Hepatocyte (in vitro differentiated cells): ENCODE measurements around the gene IMMP2L. TPM values are rescaled to one million over a fixed set of nuclear protein-coding genes. Genes with fewer than 3 reads are reported as not detected.

ENCODE experiments used
- DNase-seq: peaks from one replicate; pipeline ENCODE4 v3.0.0-alpha.2; 2016; ENCODE audit warnings: low spot score
- H2AFZ ChIP-seq: fragments of 200-600 bp; sonication (generic); 2 replicates; pipeline ENCODE4 v1.6.0; 2016; ENCODE audit warnings: antibody characterized with exemption, mild to moderate bottlenecking
- H3K27ac ChIP-seq: fragments of 200-600 bp; sonication (generic); 2 replicates; pipeline ENCODE4 v1.5.1; 2016; ENCODE audit warnings: mild to moderate bottlenecking
- H3K27me3 ChIP-seq: fragments of 200-600 bp; sonication (generic); 2 replicates; pipeline ENCODE4 v1.6.1; 2016
- H3K36me3 ChIP-seq: fragments of 200-600 bp; sonication (generic); replicated peaks from 2 replicates; pipeline ENCODE4 v1.5.1; 2016; ENCODE audit warnings: low read depth; ENCODE audit not compliant: insufficient read depth
- H3K4me1 ChIP-seq: fragments of 200-600 bp; sonication (generic); 2 replicates; pipeline ENCODE4 v1.5.1; 2016; ENCODE audit warnings: mild to moderate bottlenecking, moderate library complexity; ENCODE audit not compliant: insufficient read depth
- H3K4me2 ChIP-seq: fragments of 200-600 bp; sonication (generic); 2 replicates; pipeline ENCODE4 v1.6.0; 2016
- H3K4me3 ChIP-seq: fragments of 200-600 bp; sonication (generic); 2 replicates; pipeline ENCODE4 v1.5.1; 2016; ENCODE audit warnings: mild to moderate bottlenecking
- H3K79me2 ChIP-seq: fragments of 200-600 bp; sonication (generic); 2 replicates; pipeline ENCODE4 v1.6.0; 2017; ENCODE audit warnings: mild to moderate bottlenecking
- H3K9me2 ChIP-seq: fragments of 200-600 bp; sonication (generic); replicated peaks from 2 replicates; pipeline ENCODE4 v1.6.0; 2017; ENCODE audit warnings: mild to moderate bottlenecking; ENCODE audit not compliant: insufficient read depth
- H3K9me3 ChIP-seq: fragments of 200-600 bp; sonication (generic); 2 replicates; pipeline ENCODE4 v1.5.1; 2016; ENCODE audit warnings: low read depth, mild to moderate bottlenecking
- H4K20me1 ChIP-seq: fragments of 200-600 bp; sonication (generic); 2 replicates; pipeline ENCODE4 v1.6.0; 2016; ENCODE audit warnings: mild to moderate bottlenecking; ENCODE audit not compliant: insufficient read depth, poor library complexity, severe bottlenecking
- EZH2 ChIP-seq: fragments of 200-600 bp; sonication (generic); IDR thresholded peaks from 2 replicates; pipeline ENCODE4 v1.6.1; 2016; ENCODE audit warnings: antibody characterized with exemption, mild to moderate bottlenecking, borderline replicate concordance
- EZH2phosphoT487 ChIP-seq: fragments of 200-600 bp; sonication (generic); IDR thresholded peaks from one replicate; pipeline ENCODE4 v1.6.1; 2018; ENCODE audit warnings: antibody characterized with exemption, mild to moderate bottlenecking, low read depth, moderate library complexity; ENCODE audit not compliant: unreplicated experiment, severe bottlenecking
- WGBS: methylation state at CpG from one replicate; pipeline ENCODE4 v1.1.6; 2016; ENCODE audit warnings: low lambda C conversion rate; ENCODE audit errors: missing lambda C conversion rate; 5-methylcytosine and 5-hydroxymethylcytosine counted together
- polyA plus RNA-seq: library from polyadenylated mRNA; unstranded; fragments of >200 nt; fragmentation: Nextera tagmentation; extraction: Ambion mirVana; gene quantifications from 2 replicates; pipeline ENCODE4 v1.2.1, GENCODE V29; 2016
- total RNA-seq: library from RNA; depleted of rRNA; stranded (reverse); fragments of >200 nt; gene quantifications from 2 replicates; pipeline ENCODE4 v1.2.3, GENCODE V29; 2014
- TF ChIP-seq, protein P1 (sequence below): fragments of 200-600 bp; sonication (generic); IDR thresholded peaks from 2 replicates; pipeline ENCODE4 v1.5.1; 2016; ENCODE audit warnings: antibody characterized with exemption, mild to moderate bottlenecking; ENCODE audit not compliant: poor library complexity

Gene IMMP2L
- total and polyA plus RNA-seq, 2 experiments from 2014 or later, result 13.3 to 17.6 TPM

DNA sequence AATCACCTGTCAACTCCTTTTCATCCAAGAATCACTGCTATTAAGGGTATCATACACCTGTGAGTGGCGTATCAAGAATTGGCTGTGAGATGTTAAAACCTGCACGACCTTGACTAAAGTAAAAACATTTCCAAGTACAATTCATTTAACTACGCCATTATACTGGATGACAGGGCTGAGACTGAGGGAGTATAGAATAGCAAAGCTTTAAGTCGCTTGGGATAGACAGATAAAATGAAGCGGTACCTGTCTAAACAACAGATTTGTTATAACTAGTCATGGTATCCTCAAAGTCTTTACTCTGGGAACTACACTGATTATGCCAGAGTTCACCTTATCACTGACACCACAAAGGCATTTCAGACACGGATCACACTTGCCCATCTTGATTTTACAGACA lies 837.5 kb downstream of the IMMP2L start:
- no peaks in the 10 kb centered on the region for H3K79me2 ChIP-seq
- no peaks in the 10 kb centered on the region for H3K9me3 ChIP-seq
- H3K27me3 ChIP-seq, result no peaks in the 10 kb centered on the region
- no peak for DNase-seq
- no peak overlapping the region for H2AFZ ChIP-seq
- no peaks in the 10 kb centered on the region for H3K36me3 ChIP-seq
- no peak overlapping the region for H3K27ac ChIP-seq
- WGBS, result 81% methylated on average over 6 of the region's 6 CpGs
- no peak overlapping the region for H3K4me3 ChIP-seq
- no peaks in the 10 kb centered on the region for H3K9me2 ChIP-seq
- no peak overlapping the region for H3K4me2 ChIP-seq
- H4K20me1 ChIP-seq, result no peaks in the 10 kb centered on the region
- H3K4me1 ChIP-seq, result no peaks in the 10 kb centered on the region
- TF ChIP-seq EZH2phosphoT487, result no peak
- TF ChIP-seq, protein P1, sequence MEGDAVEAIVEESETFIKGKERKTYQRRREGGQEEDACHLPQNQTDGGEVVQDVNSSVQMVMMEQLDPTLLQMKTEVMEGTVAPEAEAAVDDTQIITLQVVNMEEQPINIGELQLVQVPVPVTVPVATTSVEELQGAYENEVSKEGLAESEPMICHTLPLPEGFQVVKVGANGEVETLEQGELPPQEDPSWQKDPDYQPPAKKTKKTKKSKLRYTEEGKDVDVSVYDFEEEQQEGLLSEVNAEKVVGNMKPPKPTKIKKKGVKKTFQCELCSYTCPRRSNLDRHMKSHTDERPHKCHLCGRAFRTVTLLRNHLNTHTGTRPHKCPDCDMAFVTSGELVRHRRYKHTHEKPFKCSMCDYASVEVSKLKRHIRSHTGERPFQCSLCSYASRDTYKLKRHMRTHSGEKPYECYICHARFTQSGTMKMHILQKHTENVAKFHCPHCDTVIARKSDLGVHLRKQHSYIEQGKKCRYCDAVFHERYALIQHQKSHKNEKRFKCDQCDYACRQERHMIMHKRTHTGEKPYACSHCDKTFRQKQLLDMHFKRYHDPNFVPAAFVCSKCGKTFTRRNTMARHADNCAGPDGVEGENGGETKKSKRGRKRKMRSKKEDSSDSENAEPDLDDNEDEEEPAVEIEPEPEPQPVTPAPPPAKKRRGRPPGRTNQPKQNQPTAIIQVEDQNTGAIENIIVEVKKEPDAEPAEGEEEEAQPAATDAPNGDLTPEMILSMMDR, result no peak
- no peak for TF ChIP-seq EZH2

DNA sequence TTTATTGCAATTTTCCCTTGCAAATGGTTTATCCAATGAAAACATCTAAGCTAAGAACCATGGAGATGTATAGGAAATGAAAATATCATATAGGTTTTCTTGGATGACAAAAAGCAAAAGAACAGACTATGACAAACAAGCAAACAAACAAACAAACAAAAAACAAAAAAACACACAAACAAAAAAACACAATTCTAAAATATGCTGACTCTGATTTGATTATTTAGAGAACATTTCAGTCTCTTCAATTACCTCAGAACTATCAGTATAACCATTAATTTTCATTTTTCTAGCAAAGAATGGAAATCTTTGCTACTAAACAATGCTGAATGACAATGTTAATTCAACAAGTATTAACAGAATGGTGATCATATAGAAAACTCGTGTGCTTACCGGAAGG lies 840.9 kb downstream of the IMMP2L start:
- Histone ChIP-seq H3K36me3 (no peaks in the 10 kb centered on the region), H4K20me1 (no peaks in the 10 kb centered on the region), H3K27me3 (no peaks in the 10 kb centered on the region), H3K27ac (no peak overlapping the region), H3K79me2 (no peaks in the 10 kb centered on the region), H3K9me2 (no peaks in the 10 kb centered on the region), H2AFZ (no peak overlapping the region), H3K4me1 (no peaks in the 10 kb centered on the region), H3K9me3 (no peaks in the 10 kb centered on the region), H3K4me3 (no peak overlapping the region), H3K4me2 (no peak overlapping the region)
- TF ChIP-seq, protein P1, result no peak
- TF ChIP-seq EZH2phosphoT487 (no peak), EZH2 (no peak)
- WGBS, result 84% methylated on average over 2 of the region's 2 CpGs
- DNase-seq, result no peak

DNA sequence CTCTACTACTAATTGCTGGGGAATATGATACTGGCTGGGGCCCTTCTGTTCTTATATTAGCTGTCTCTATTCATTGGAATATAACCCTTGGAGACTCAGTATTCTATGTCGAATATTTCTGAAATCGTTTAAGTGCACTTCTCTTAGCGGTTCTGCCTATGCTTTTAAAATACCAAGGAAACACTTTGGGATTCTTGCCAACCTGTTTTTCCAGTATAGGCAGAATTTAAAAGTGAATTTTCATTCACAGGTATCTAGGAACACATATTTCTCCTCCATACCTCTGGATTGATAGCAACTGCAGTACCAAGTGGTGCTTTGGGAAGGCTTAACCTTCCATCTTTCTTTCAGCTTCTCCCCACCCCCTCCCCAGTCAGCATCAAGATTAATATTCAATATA lies 841.7 kb downstream of the IMMP2L start:
- 87% methylated on average over 3 of the region's 3 CpGs for WGBS
- no peak for TF ChIP-seq EZH2

DNA sequence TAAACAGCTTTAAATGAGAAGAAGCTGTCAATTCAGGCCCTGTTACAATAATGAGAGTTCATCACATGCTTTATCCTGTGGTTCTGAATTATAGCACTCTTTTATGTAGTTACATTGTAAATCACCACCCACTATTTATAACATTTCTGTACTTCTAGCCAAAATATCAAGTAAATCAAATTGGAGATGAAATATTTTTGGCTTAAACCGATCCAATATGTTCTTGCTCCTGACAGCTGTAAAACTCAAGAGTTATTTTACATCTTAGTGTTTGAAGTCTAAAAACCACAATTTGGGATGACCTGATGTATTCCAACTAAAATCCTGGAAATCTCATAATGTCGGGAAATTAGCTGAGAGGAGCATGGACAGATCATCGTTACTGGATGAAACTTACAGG lies 842.6 kb downstream of the IMMP2L start:
- Histone ChIP-seq H3K36me3 (no peaks in the 10 kb centered on the region), H4K20me1 (no peaks in the 10 kb centered on the region), H3K4me2 (no peak overlapping the region), H3K4me1 (no peaks in the 10 kb centered on the region), H3K9me3 (no peaks in the 10 kb centered on the region), H2AFZ (no peak overlapping the region), H3K4me3 (no peak overlapping the region), H3K79me2 (no peaks in the 10 kb centered on the region), H3K9me2 (no peaks in the 10 kb centered on the region), H3K27ac (no peak overlapping the region), H3K27me3 (no peaks in the 10 kb centered on the region)
- 80% methylated on average over 3 of the region's 3 CpGs for WGBS
- no peak for DNase-seq
- TF ChIP-seq EZH2 (no peak), EZH2phosphoT487 (no peak)
- TF ChIP-seq, protein P1, result no peak

More for the DNA sequence above, 841.7 kb downstream of the IMMP2L start:
- H3K27ac ChIP-seq, result no peak overlapping the region
- no peak overlapping the region for H2AFZ ChIP-seq
- no peak overlapping the region for H3K4me2 ChIP-seq
- no peaks in the 10 kb centered on the region for H3K9me2 ChIP-seq
- H4K20me1 ChIP-seq, result no peaks in the 10 kb centered on the region
- H3K9me3 ChIP-seq, result no peaks in the 10 kb centered on the region
- H3K27me3 ChIP-seq, result no peaks in the 10 kb centered on the region
- no peaks in the 10 kb centered on the region for H3K36me3 ChIP-seq
- H3K4me1 ChIP-seq, result no peaks in the 10 kb centered on the region
- H3K79me2 ChIP-seq, result no peaks in the 10 kb centered on the region
- no peak overlapping the region for H3K4me3 ChIP-seq
- no peak for DNase-seq
